Mesenchymal stem cell (in vitro differentiated cells and primary cell): ENCODE measurements around the gene NANOS1.

Experiments
- DNase-seq: peaks from one replicate; pipeline ENCODE4 v3.0.0-alpha.2; 2013
- H2AFZ ChIP-seq: one replicate; pipeline ENCODE4 v1.6.1; 2013; ENCODE audit warnings: low read depth, mild to moderate bottlenecking, control low read depth, inconsistent platforms, low read length, moderate library complexity
- H2AK5ac ChIP-seq: 2 replicates; pipeline ENCODE4 v1.6.1; 2013; ENCODE audit warnings: low read length, moderate library complexity, mild to moderate bottlenecking, inconsistent platforms; ENCODE audit not compliant: severe bottlenecking
- H2BK120ac ChIP-seq: one replicate; pipeline ENCODE4 v1.6.1; 2013; ENCODE audit warnings: low read depth, mild to moderate bottlenecking, inconsistent platforms, low read length, moderate library complexity
- H2BK12ac ChIP-seq, 2 experiments: one replicate each; pipeline ENCODE4 v1.6.1; 2013; ENCODE audit warnings: inconsistent platforms in 2 of 2, low read length in 2 of 2, mild to moderate bottlenecking in 2 of 2, moderate library complexity in 2 of 2, control low read depth in 1 of 2
- H2BK15ac ChIP-seq: one replicate; pipeline ENCODE4 v1.6.1; 2013; ENCODE audit warnings: mild to moderate bottlenecking, low read depth, inconsistent platforms; ENCODE audit not compliant: poor library complexity, severe bottlenecking
- H2BK5ac ChIP-seq: 2 replicates; pipeline ENCODE4 v1.6.1; 2013; ENCODE audit warnings: low read depth, mild to moderate bottlenecking, low read length, control low read depth, inconsistent platforms; ENCODE audit not compliant: poor library complexity, severe bottlenecking
- H3K14ac ChIP-seq, 2 experiments: one replicate each; pipeline ENCODE4 v1.6.1; 2013; ENCODE audit warnings: inconsistent platforms in 2 of 2, low read length in 2 of 2, control low read depth in 1 of 2, mild to moderate bottlenecking in 1 of 2, moderate library complexity in 1 of 2
- H3K18ac ChIP-seq, 2 experiments: one replicate each; pipeline ENCODE4 v1.6.1; 2013; ENCODE audit warnings: inconsistent platforms in 2 of 2, low read length in 2 of 2, control low read depth in 1 of 2, low read depth in 1 of 2, mild to moderate bottlenecking in 1 of 2
- H3K23ac ChIP-seq, 2 experiments: one replicate each; pipeline ENCODE4 v1.6.1; 2013; ENCODE audit warnings: inconsistent platforms in 2 of 2, low read length in 2 of 2, mild to moderate bottlenecking in 2 of 2, moderate library complexity in 2 of 2, control low read depth in 1 of 2
- H3K27ac ChIP-seq: 2 replicates; pipeline ENCODE4 v1.5.1; 2013; ENCODE audit warnings: mild to moderate bottlenecking, moderate library complexity, low read length, control low read depth, inconsistent platforms; ENCODE audit not compliant: poor library complexity, severe bottlenecking
- H3K27me3 ChIP-seq, 2 experiments: 2 replicates each; pipeline versions ENCODE4 v1.6.1 to v1.7.0; 2013; ENCODE audit warnings: low read length in 2 of 2, mild to moderate bottlenecking in 2 of 2, moderate library complexity in 2 of 2, control low read depth in 1 of 2, inconsistent platforms in 1 of 2; ENCODE audit not compliant: control insufficient read depth in 1 of 2, insufficient read depth in 1 of 2
- H3K36me3 ChIP-seq, 2 experiments: 2 replicates each; pipeline versions ENCODE4 v1.6.1 to v1.7.0; 2013; ENCODE audit warnings: low read length in 2 of 2, control low read depth in 1 of 2, inconsistent platforms in 1 of 2, low read depth in 1 of 2, mild to moderate bottlenecking in 1 of 2; ENCODE audit not compliant: insufficient read depth in 2 of 2, control insufficient read depth in 1 of 2
- H3K4ac ChIP-seq, 2 experiments: one replicate each; pipeline ENCODE4 v1.6.1; 2013; ENCODE audit warnings: inconsistent platforms in 2 of 2, low read length in 2 of 2, mild to moderate bottlenecking in 2 of 2, moderate library complexity in 2 of 2, control low read depth in 1 of 2, low read depth in 1 of 2
- H3K4me1 ChIP-seq: 2 replicates; pipeline ENCODE4 v1.6.1; 2013; ENCODE audit warnings: low read depth, low read length, control low read depth; ENCODE audit not compliant: control insufficient read depth, insufficient read depth
- H3K4me2 ChIP-seq: 2 replicates; pipeline ENCODE4 v1.6.1; 2013; ENCODE audit warnings: low read length, mild to moderate bottlenecking, inconsistent platforms; ENCODE audit not compliant: poor library complexity, severe bottlenecking
- H3K4me3 ChIP-seq, 2 experiments: 2 replicates each; pipeline versions ENCODE4 v1.5.1 to v1.7.0; 2013; ENCODE audit warnings: low read length in 2 of 2, mild to moderate bottlenecking in 2 of 2, control low read depth in 1 of 2, low read depth in 1 of 2; ENCODE audit not compliant: insufficient read depth in 1 of 2
- H3K79me1 ChIP-seq: replicated peaks from 2 replicates; pipeline ENCODE4 v1.6.1; 2013; ENCODE audit warnings: mild to moderate bottlenecking, control low read depth, low read length, inconsistent platforms; ENCODE audit not compliant: poor library complexity, severe bottlenecking
- H3K9ac ChIP-seq: 2 replicates; pipeline ENCODE4 v1.7.0; 2013; ENCODE audit warnings: mild to moderate bottlenecking, low read length, moderate library complexity
- H3K9me3 ChIP-seq: 2 replicates; pipeline ENCODE4 v1.7.0; 2013; ENCODE audit warnings: mild to moderate bottlenecking, low read length; ENCODE audit not compliant: control insufficient read depth
- H4K8ac ChIP-seq: one replicate; pipeline ENCODE4 v1.6.1; 2013; ENCODE audit warnings: inconsistent platforms, mild to moderate bottlenecking, low read length, moderate library complexity
- H4K91ac ChIP-seq: one replicate; pipeline ENCODE4 v1.6.1; 2013; ENCODE audit warnings: mild to moderate bottlenecking, low read length, inconsistent platforms
- WGBS: methylation state at CpG from one replicate; pipeline ENCODE4 v1.1.7; 2013; ENCODE audit warnings: mixed read lengths; 5-methylcytosine and 5-hydroxymethylcytosine counted together

Gene NANOS1

DNA sequence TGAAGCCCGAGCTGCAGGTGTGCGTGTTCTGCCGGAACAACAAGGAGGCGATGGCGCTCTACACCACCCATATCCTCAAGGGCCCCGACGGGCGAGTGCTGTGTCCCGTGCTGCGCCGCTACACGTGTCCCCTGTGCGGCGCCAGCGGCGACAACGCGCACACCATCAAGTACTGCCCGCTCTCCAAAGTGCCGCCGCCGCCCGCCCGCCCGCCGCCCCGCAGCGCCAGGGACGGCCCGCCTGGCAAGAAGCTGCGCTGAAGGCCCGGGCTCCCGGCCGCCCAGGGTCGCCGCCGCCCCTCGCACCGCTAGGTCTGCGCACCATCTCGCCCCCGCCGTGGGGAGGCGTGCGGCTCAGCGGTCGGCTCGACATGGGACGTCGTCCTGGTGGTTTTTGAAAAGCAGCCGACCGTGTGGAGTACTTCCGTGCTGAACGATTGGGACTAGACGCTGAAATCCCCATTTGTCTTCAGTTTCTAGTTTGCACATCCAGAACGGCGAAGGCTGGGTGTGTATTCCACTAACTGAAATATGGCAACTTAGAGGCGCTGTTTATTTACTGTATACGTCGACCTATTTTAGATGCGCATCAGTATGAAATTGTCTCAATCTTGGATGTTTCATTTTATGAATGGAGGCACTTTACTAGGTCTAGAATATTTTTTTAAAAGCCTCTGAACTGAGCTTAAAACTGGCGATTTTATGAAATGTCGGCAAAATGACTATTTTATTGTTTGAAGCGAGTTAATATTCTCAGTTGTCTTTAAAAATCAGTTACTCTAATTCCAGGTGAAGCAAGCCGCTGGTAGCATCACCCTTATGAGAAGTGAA lies 1.1 kb downstream of the NANOS1 start:
- peak overlapping the region in 1 of 2 experiments; percentile 68 for H3K14ac ChIP-seq
- no peak overlapping the region for H3K27ac ChIP-seq
- H3K27me3 ChIP-seq: no peaks in the 10 kb centered on the region
- peak overlapping the region; percentile 27 for H4K91ac ChIP-seq
- WGBS: 6% methylated on average over 62 of the region's 65 CpGs
- H3K36me3 ChIP-seq: peaks cover 9 to 39% of the 10 kb centered on the region in 2 experiments
- H3K18ac ChIP-seq: peak overlapping the region; percentile 43 to 61
- H2BK12ac ChIP-seq: peak overlapping the region in 1 of 2 experiments; percentile 60
- no peak overlapping the region for H2BK15ac ChIP-seq
- H3K4me1 ChIP-seq: peaks cover 24% of the 10 kb centered on the region
- H3K4me2 ChIP-seq: peak overlapping the region; percentile 95
- H3K23ac ChIP-seq: no peak overlapping the region
- no peak overlapping the region for H2AFZ ChIP-seq
- H3K4ac ChIP-seq: no peak overlapping the region
- peaks cover 5% of the 10 kb centered on the region for H3K79me1 ChIP-seq
- H3K9ac ChIP-seq: peak overlapping the region; percentile 60
- DNase-seq: peak; percentile 56
- H2BK5ac ChIP-seq: no peak overlapping the region
- peak overlapping the region; percentile 68 for H3K4me3 ChIP-seq
- peak overlapping the region; percentile 75 for H4K8ac ChIP-seq
- H2AK5ac ChIP-seq: no peak overlapping the region
- no peak overlapping the region for H2BK120ac ChIP-seq
- H3K9me3 ChIP-seq: no peaks in the 10 kb centered on the region

DNA sequence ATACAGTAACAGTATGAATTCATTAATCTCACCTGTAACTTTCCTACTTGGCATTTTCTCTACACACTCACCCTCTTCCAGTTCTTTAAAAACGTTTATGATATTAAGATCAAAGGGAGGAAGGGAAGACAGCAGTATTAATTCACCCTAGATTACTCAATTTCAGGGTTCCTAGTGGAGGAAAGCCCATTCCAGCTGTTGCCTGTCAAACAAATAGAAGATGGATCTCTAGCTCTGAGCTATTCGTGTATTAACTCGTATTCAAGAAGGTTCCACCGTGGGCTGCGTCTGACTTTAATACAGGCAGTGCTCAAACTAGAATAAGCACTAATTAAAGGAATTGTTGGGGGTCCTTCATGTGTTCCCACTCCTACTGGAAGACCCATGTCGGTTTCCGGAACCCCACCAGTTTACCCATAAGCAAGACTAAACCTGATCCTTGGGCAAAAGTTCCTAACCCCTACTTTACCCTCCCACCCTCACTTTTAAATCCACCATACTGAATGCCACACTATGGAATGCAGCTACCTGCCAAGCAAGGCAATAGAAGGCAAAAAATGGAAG lies 2.1 kb downstream of the NANOS1 start:
- Histone ChIP-seq H3K18ac (no peak overlapping the region), H3K9ac (no peak overlapping the region), H2BK5ac (no peak overlapping the region), H3K4me1 (peaks cover 16% of the 10 kb centered on the region), H3K9me3 (no peaks in the 10 kb centered on the region), H3K79me1 (peaks cover 7% of the 10 kb centered on the region), H2BK12ac (no peak overlapping the region), H4K91ac (no peak overlapping the region), H2BK120ac (no peak overlapping the region), H3K4me2 (no peak overlapping the region), H3K4me3 (no peak overlapping the region), H3K23ac (no peak overlapping the region), H3K14ac (no peak overlapping the region), H2AFZ (no peak overlapping the region), H2BK15ac (no peak overlapping the region), H2AK5ac (no peak overlapping the region), H3K36me3 (peaks cover 11 to 49% of the 10 kb centered on the region in 2 experiments), H3K4ac (no peak overlapping the region), H3K27ac (no peak overlapping the region), H4K8ac (no peak overlapping the region), H3K27me3 (no peaks in the 10 kb centered on the region)
- WGBS: 55% methylated on average over 6 of the region's 7 CpGs
- peak; percentile 48 for DNase-seq

DNA sequence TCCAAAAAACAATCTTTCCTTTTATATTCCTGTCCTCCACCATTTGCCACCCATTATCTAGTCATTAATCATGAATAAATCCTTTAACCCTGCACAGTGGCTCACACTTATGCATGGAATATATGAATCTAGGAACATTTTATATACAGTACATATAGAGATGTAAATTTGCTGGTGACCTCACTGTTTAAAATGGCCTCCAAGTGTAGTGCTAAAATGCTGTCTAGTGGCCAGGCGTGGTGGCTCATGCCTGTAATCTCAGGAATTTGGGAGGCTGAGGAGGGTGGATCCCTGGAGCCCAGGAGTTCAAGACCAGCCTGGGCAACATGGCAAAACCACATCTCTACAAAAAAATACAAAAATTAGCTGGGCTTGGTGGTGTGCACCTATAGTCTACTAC lies 9.6 kb downstream of the NANOS1 start:
- Histone ChIP-seq H3K27ac (no peak overlapping the region), H3K36me3 (peaks cover 53 to 89% of the 10 kb centered on the region in 2 experiments), H4K91ac (no peak overlapping the region), H2AFZ (no peak overlapping the region), H3K14ac (no peak overlapping the region), H3K18ac (no peak overlapping the region), H2BK15ac (no peak overlapping the region), H3K4me2 (no peak overlapping the region), H3K79me1 (peaks cover 11% of the 10 kb centered on the region), H3K4me1 (peaks cover 3% of the 10 kb centered on the region), H3K9me3 (no peaks in the 10 kb centered on the region), H2BK12ac (no peak overlapping the region), H2BK120ac (no peak overlapping the region), H3K23ac (no peak overlapping the region), H4K8ac (no peak overlapping the region), H3K9ac (no peak overlapping the region), H3K4ac (no peak overlapping the region), H3K27me3 (no peaks in the 10 kb centered on the region), H2BK5ac (no peak overlapping the region), H3K4me3 (no peak overlapping the region), H2AK5ac (no peak overlapping the region)
- DNase-seq: no peak
- WGBS: 80% methylated on average over 1 of the region's 1 CpG

DNA sequence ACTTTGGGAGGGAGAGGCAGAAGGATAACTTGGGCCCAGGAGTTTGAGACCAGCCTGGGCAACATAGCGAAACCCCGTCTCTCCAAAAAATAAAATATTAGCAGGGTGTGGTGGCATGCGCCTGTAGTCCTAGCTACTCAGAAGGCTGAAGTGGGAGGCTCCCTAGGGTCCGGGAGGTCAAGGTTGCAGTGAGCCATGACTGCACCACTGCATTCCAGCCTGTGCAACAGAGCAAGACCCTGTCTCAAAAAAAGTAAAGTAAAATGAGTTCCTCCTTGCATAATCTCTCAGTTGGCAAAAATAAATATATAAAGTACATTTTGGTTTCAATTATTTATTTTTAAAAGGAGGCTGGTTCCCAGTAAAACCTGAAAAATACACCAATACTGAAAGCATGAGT lies 11.8 kb downstream of the NANOS1 start:
- Histone ChIP-seq H3K4me1 (peaks cover 3% of the 10 kb centered on the region), H2BK15ac (no peak overlapping the region), H3K9me3 (no peaks in the 10 kb centered on the region), H2BK12ac (no peak overlapping the region), H2AFZ (no peak overlapping the region), H3K36me3 (peaks cover 57 to 95% of the 10 kb centered on the region in 2 experiments), H3K79me1 (peaks cover 7% of the 10 kb centered on the region), H3K18ac (no peak overlapping the region), H4K91ac (no peak overlapping the region), H3K27ac (no peak overlapping the region), H3K4me3 (no peak overlapping the region), H4K8ac (no peak overlapping the region), H3K4me2 (no peak overlapping the region), H3K14ac (no peak overlapping the region), H3K9ac (no peak overlapping the region), H3K27me3 (no peaks in the 10 kb centered on the region), H3K4ac (no peak overlapping the region), H2BK5ac (no peak overlapping the region), H2AK5ac (no peak overlapping the region), H2BK120ac (no peak overlapping the region), H3K23ac (no peak overlapping the region)
- DNase-seq: no peak
- WGBS: 98% methylated on average over 4 of the region's 4 CpGs
